Immature natural killer cell (primary cell): ENCODE results near the gene PCBP3. TPM values are rescaled to one million over a fixed set of nuclear protein-coding genes. Genes with fewer than 3 reads are reported as not detected.
"Not testable (repeated sequence)": the region's sequence is repeated elsewhere in the genome, so short reads cannot be mapped to it uniquely, and the experiment has no call there.

Experiments used
- DNase-seq, 3 donors: peaks; one replicate each; pipeline ENCODE4 v3.0.0; 2022; ENCODE audit warnings: mixed read lengths in 1 of 3
- H3K27ac Mint-ChIP-seq, 6 donors: one replicate each; pipeline ENCODE4 v1.8.0; 2020; ENCODE audit warnings: mixed read lengths in 6 of 6, mild to moderate bottlenecking in 5 of 6, inconsistent platforms in 4 of 6, moderate library complexity in 3 of 6
- H3K27me3 Mint-ChIP-seq, 3 donors: one replicate each; pipeline ENCODE4 v1.8.0; 2020 to 2021; ENCODE audit warnings: low read depth in 3 of 3, mild to moderate bottlenecking in 3 of 3, mixed read lengths in 3 of 3, moderate library complexity in 3 of 3, inconsistent platforms in 1 of 3
- H3K36me3 Mint-ChIP-seq, 3 donors: one replicate each; pipeline ENCODE4 v1.8.0; 2020; ENCODE audit warnings: mixed read lengths in 3 of 3, inconsistent platforms in 2 of 3, mild to moderate bottlenecking in 2 of 3
- H3K4me1 Mint-ChIP-seq, 2 donors: one replicate each; pipeline ENCODE4 v1.8.0; 2020; ENCODE audit warnings: inconsistent platforms in 2 of 2, mild to moderate bottlenecking in 2 of 2, mixed read lengths in 2 of 2, moderate library complexity in 1 of 2
- H3K4me3 Mint-ChIP-seq, 5 donors: one replicate each; pipeline ENCODE4 v1.8.0; 2020; ENCODE audit warnings: mild to moderate bottlenecking in 5 of 5, mixed read lengths in 5 of 5, inconsistent platforms in 3 of 5, moderate library complexity in 3 of 5
- H3K9me3 Mint-ChIP-seq, 6 donors: one replicate each; pipeline ENCODE4 v1.8.0; 2020; ENCODE audit warnings: mild to moderate bottlenecking in 6 of 6, mixed read lengths in 6 of 6, inconsistent platforms in 4 of 6, moderate library complexity in 3 of 6
- polyA plus RNA-seq, 3 donors: library from polyadenylated mRNA; unstranded; fragments of 300-500 nt; fragmentation: Illumina TruSeq; gene quantifications; one replicate each; pipeline ENCODE4 v1.2.3, GENCODE V29; 2021

PCBP3 gene
- polyA plus RNA-seq, 3 donors from 2014 or later: 0.27 to 0.71 TPM; not detected in 1

DNA sequence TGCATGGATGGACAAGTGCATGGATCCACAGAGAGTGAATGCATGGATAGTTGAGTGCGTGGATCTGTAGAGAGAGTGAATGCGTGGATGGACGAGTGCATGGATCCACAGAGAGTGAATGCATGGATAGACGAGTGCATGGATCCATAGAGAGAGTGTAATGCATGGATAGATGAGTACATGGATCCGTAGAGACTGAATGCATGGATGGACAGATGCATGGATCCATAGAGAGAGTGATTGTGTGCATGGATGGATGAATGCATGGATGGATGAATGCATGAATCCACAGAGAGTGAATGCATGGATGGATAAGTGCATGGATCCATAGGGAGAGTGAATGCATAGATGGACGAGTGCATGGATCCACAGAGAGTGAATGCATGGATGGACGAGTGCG, 153.8 kb downstream of the PCBP3 start:
- no peaks in the 10 kb centered on the region for H3K4me1 Mint-ChIP-seq
- H3K9me3 Mint-ChIP-seq: peaks cover 0 to 1% (median 0%) of the 10 kb centered on the region in 6 donors
- no peak overlapping the region for H3K27ac Mint-ChIP-seq
- H3K4me3 Mint-ChIP-seq: no peak overlapping the region
- H3K27me3 Mint-ChIP-seq: peaks cover 0 to 5% (median 2%) of the 10 kb centered on the region in 3 donors
- DNase-seq: no peak
- H3K36me3 Mint-ChIP-seq: no peaks in the 10 kb centered on the region

DNA sequence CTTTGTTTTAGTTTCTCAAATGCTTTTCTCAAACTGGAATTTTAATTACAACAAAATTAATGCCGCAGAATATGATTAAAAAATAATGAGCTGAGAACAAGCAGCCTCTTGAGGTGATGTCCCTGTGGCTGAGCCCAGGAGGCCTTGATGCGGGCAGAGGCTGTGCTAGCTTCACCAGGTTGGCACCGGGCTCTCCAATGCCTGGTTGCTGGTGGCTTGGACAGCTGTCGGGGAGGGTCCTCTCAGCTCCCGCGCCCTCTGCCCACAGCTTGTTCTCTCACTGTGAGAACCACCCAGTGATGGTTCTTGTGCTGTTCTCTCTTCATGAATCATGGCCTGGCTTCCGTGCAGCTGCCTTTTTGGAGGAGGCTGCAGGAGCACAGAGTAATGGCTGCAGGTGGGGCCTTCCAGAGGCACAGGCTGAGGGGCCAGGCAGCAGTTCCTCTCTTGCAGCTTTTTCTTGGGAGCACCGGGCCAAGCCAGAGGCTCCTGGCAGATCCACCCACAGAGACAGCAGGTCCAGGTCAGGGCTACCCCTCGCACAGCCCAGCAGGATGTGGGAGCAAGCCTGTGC, 156.3 kb downstream of the PCBP3 start:
- no peak for DNase-seq
- H3K4me3 Mint-ChIP-seq: no peak overlapping the region
- H3K27ac Mint-ChIP-seq: no peak overlapping the region

DNA sequence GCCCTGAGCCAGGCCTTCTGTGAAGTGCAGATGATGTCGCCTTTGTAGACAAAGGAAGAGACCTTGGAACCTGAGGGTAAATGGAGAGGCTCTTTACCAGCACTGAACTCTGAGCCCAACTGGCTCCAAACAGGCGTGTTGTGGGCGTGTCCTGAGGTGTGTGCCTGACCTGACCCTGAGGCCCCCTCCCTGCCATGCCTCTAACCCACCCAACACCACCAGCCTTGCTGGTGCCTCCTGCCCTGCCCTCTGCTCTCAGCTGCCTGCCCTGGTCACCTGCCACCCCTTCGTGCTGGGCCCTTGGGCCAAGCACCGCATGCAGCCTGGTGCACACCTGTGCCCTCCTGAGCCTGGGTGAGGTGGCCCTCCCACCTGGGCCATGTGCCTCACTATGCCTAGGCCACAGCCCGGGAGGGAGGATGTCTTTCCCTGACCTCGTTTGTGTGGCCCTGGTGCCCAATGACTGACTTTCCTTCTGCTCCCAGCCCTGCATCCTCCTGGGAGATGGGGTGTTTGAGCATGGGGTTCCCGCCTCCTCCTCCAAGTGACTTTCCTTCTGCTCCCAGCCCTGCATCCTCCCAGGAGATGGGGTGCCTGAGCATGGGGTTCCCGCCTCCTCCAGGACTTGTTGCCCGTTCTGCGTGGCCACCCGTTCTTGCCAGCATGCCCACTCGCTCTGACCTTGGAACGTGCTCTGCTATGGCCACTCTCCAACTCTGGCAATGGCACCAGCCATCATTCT, 157.0 kb downstream of the PCBP3 start:
- Mint-ChIP-seq H3K27ac (no peak overlapping the region), H3K36me3 (no peaks in the 10 kb centered on the region), H3K4me1 (no peaks in the 10 kb centered on the region), H3K27me3 (peaks cover 0 to 3% (median 0%) of the 10 kb centered on the region in 3 donors), H3K4me3 (no peak overlapping the region), H3K9me3 (no peaks in the 10 kb centered on the region)
- DNase-seq: no peak

More for the DNA sequence above, 156.3 kb downstream of the PCBP3 start:
- Mint-ChIP-seq H3K4me1 (no peaks in the 10 kb centered on the region), H3K36me3 (no peaks in the 10 kb centered on the region), H3K27me3 (peaks cover 0 to 3% (median 0%) of the 10 kb centered on the region in 3 donors), H3K9me3 (no peaks in the 10 kb centered on the region)

DNA sequence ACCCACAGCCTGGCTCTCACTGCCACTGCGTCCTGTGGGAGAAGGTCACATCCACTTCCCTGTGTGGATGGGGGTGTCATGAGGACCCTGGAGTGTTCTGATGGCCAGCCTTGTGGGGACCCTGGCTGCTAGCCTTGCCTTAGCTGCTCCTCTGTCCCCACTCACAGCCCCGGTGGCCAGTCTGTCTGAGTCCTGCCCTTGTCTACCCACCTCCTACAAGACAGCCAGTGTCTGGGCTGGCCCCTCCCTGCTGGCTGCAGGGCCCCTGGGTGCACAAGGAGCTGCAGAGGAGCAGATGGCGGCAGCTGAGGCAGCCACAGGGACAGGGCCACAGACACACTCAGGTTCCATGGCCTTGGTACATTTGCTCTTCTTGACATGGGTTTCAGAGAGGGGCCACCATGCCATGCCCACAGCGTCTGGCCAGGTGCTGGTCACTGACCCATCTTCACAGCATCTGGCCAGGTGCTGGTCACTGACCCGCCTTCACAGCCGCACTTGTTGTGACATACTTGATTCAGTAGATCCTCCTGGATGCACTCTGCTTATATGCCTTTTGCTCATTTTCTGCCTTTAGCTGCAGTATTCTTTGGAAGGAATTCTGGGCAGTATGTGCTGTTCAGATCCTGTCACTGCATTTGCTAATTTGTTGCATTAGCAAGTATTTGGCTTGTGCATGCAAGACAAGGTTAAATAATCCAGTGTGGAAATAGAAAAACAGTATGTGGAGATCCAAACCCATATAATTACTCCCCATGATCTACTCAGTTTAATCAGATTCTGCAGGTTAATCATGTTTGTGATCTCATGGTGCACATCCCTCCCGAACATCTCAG, 157.8 kb downstream of the PCBP3 start:
- Mint-ChIP-seq H3K4me1 (no peaks in the 10 kb centered on the region), H3K9me3 (no peaks in the 10 kb centered on the region), H3K4me3 (no peak overlapping the region), H3K27ac (no peak overlapping the region), H3K36me3 (no peaks in the 10 kb centered on the region), H3K27me3 (peaks cover 0 to 3% (median 0%) of the 10 kb centered on the region in 3 donors)
- no peak for DNase-seq

DNA sequence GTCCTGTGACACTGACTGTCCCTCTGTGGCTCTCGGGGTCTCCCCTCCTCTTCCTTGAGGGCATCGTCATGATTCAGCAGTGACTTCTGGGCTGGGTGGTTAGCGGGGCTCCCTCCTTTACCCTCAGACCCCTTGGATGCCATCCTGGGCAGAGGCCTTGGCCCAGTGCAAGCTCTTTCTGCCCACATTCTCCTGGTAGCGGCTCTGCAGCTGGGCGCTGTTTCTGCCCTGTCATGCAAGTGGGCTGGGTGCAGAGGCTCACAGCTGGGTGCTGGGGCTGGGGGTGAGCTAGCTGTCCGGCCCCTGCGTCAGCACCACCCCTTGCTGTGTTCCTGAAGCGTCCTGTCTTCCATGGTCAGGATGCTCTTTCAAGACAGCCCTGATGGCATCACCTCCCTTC, 158.5 kb downstream of the PCBP3 start:
- H3K27ac Mint-ChIP-seq: no peak overlapping the region

DNA sequence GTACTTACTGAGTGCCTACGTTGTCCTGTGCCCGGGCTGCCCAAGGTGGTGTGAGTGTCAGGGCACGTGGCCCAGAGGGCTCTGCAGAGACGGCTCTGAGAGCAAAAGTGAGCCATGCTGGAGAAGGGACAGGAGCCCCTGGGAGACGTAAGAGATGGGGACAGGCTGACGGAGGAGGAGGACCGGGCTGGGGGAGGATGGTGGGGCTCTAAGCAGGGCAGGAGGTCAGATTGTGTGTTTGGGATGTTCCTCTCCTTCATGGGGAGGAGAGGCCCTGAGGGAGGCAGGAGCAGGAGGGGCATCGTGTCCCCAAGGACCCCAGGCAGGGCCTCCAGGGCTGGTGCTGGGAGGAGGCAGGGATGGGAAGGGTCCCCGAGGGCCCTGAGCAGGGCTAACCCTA, 158.9 kb downstream of the PCBP3 start:
- no peak for DNase-seq
- no peaks in the 10 kb centered on the region for H3K4me1 Mint-ChIP-seq
- no peak overlapping the region for H3K27ac Mint-ChIP-seq
- no peak overlapping the region for H3K4me3 Mint-ChIP-seq
- peaks cover 0 to 6% (median 5%) of the 10 kb centered on the region in 3 donors for H3K27me3 Mint-ChIP-seq
- no peaks in the 10 kb centered on the region for H3K9me3 Mint-ChIP-seq
- no peaks in the 10 kb centered on the region for H3K36me3 Mint-ChIP-seq

More for the DNA sequence above, 158.5 kb downstream of the PCBP3 start:
- no peaks in the 10 kb centered on the region for H3K9me3 Mint-ChIP-seq
- no peak for DNase-seq
- no peak overlapping the region for H3K4me3 Mint-ChIP-seq
- no peaks in the 10 kb centered on the region for H3K36me3 Mint-ChIP-seq
- peaks cover 0 to 3% (median 2%) of the 10 kb centered on the region in 3 donors for H3K27me3 Mint-ChIP-seq
- H3K4me1 Mint-ChIP-seq: no peaks in the 10 kb centered on the region

DNA sequence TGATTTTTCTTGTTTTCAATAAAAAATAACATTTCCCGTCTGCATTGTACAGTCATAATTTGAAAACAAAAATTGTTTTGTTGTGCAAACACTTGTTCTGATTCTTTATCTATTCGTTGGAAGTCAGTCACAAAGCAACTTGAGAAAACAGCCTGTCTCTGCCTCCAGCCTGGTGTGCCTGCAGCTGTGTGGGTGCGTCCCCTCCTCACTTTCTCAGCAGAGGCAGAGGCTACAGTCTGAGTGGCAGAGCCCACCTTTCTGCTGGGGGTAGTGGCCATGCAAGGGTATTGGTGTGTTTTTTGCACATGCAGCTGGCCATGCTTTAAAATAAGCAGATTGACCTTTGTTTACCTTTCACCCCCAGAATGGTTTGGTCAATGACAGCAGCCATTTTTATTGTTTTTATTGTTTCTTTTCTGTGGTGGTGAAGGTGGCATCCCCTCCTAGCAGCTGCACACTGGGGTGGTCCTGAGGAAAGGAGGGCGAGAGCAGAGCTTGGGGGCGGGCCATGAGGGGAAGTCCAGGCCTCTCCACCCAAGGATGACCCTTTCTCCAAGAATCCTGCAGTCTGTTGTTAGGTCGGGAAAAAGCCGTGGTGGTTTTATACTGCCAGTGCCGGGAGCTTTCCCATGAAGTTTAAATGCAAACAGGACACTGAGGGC, 159.6 kb downstream of the PCBP3 start:
- Mint-ChIP-seq H3K4me1 (no peaks in the 10 kb centered on the region), H3K4me3 (no peak overlapping the region), H3K9me3 (no peaks in the 10 kb centered on the region), H3K27me3 (peaks cover 0 to 10% (median 6%) of the 10 kb centered on the region in 3 donors), H3K27ac (no peak overlapping the region), H3K36me3 (no peaks in the 10 kb centered on the region)
- DNase-seq: no peak

DNA sequence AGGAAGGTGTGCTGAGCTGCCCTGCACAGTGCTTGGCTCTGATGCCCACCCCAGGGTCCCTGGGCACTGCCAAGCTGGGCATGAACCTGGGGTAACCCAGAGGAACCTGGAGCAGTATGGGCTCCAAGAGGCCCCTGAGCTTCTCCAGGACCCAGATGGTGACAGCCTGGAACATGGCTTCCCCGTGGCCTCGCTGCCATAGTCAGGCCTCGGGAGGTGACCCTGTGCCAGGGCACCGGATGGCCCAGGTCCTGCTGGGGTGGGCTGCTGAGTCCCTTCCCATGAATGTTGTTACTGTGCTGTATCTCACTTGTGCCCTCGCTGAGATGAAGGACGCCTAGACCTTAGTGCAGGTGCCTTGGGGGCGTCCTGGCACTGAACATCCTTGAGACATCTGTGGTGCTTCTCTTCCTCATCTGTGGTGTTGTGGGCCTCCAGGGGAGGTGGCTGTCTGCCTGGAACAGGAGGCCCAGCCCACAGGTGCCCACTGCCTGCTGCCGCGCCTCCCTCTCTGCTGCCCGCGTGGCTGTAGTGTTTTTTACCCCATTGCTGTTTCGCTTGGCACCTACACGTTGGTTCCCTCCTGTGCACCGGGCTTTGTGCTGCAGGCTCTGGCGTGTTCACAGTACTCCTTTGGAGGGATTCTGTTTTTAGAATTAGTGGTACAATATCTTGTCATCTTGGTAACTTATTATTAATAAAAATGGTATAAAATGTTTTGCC, 160.3 kb downstream of the PCBP3 start:
- DNase-seq: no peak
- Mint-ChIP-seq H3K27ac (no peak overlapping the region), H3K4me3 (no peak overlapping the region)

DNA sequence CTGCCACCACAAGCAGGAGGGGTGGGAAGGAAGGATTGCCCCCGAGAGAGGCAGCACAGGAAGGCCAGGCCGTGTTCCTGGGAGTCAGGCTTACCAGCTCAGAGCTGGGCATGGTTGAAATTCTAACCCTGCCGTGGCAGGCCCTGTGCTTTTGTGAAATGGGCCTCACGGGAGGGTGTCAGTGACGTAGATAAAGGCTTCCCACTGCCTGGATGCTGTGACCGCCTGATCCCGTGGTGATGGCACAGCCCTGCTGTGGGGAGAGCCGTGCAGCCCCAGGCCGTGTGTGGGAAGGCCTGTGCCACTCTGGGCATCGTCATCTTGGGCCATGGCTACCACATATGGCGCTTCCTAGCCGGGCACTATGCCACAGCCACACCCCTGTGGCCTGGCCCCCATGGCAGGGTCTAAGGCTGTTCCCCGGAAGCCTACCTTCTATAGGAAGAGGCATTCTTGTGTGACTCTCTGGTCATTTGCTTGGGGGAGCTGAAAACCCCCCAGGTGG, 161.3 kb downstream of the PCBP3 start:
- Mint-ChIP-seq H3K9me3 (peaks cover 0 to 4% (median 0%) of the 10 kb centered on the region in 6 donors), H3K4me1 (no peaks in the 10 kb centered on the region), H3K4me3 (no peak overlapping the region), H3K36me3 (no peaks in the 10 kb centered on the region), H3K27me3 (peaks cover 0 to 14% (median 6%) of the 10 kb centered on the region in 3 donors), H3K27ac (no peak overlapping the region)
- DNase-seq: no peak

More for the DNA sequence above, 160.3 kb downstream of the PCBP3 start:
- H3K4me1 Mint-ChIP-seq: no peaks in the 10 kb centered on the region
- H3K9me3 Mint-ChIP-seq: peaks cover 0 to 2% (median 0%) of the 10 kb centered on the region in 6 donors
- H3K36me3 Mint-ChIP-seq: no peaks in the 10 kb centered on the region
- peaks cover 0 to 11% (median 6%) of the 10 kb centered on the region in 3 donors for H3K27me3 Mint-ChIP-seq

DNA sequence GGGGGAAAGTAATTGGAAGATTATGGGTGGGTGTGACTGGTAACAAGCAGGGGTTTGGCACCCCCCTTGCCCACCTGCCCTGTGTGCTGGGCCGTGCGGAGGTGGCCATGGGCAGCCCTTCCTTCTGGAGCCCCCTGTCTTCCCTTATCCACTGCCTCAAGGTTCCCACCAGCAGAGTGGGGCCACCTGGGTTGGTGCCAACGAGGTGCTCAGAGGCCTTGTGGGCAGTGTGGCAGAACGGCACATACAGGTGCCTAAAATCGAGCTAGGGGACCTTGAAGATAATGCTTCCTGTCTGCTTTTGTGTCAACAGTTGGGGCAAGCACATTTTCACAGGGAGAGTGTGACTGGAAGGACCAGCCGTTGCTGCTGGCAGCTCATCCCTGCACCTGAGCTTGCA, 161.8 kb downstream of the PCBP3 start:
- no peak for DNase-seq
- peaks cover 0 to 4% (median 0%) of the 10 kb centered on the region in 6 donors for H3K9me3 Mint-ChIP-seq
- peaks cover 0 to 14% (median 6%) of the 10 kb centered on the region in 3 donors for H3K27me3 Mint-ChIP-seq
- H3K4me3 Mint-ChIP-seq: no peak overlapping the region
- H3K27ac Mint-ChIP-seq: no peak overlapping the region
- no peaks in the 10 kb centered on the region for H3K4me1 Mint-ChIP-seq
- H3K36me3 Mint-ChIP-seq: no peaks in the 10 kb centered on the region

DNA sequence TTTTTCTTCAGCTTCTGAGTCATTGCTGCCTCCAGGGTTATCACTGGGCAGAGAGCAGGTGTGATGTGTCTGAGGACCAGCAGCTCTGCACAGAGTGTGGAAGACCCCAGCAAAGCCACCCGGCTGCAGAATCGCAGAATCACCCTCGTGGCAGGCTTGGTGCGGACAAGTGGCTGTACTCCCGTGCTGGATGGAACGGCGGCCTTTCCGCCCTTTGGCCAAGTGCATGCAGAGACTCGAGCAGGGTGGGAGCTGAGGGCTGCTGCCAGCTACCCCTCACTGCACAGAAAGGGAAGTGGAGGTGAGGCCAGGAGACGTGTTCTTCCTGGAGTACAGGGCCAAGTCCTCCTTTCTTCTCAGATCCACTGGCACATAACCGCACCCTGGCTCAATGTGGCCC, 162.5 kb downstream of the PCBP3 start:
- Mint-ChIP-seq H3K4me1 (no peaks in the 10 kb centered on the region), H3K27me3 (peaks cover 0 to 11% (median 6%) of the 10 kb centered on the region in 3 donors), H3K9me3 (peaks cover 0 to 4% (median 0%) of the 10 kb centered on the region in 6 donors), H3K36me3 (no peaks in the 10 kb centered on the region), H3K4me3 (no peak overlapping the region), H3K27ac (no peak overlapping the region)
- no peak for DNase-seq

DNA sequence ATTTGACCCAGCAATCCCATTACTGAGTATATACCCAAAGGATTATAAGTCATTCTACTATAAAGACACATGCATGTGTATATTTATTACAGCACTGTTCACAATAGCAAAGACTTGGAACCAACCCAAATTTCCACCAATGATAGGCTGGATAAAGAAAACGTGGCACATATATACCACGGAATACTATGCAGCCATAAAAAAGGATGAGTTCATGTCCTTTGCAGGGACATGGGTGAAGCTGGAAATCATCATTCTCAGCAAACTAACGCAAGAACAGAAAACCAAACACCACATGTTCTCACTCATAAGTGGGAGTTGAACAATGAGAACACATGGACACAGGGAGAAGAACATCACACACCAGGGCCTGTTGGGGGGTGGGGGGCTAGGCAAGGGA, 165.1 kb downstream of the PCBP3 start:
- not testable (repeated sequence) for H3K9me3 Mint-ChIP-seq, H3K36me3 Mint-ChIP-seq, H3K27ac Mint-ChIP-seq, H3K4me1 Mint-ChIP-seq, DNase-seq, H3K4me3 Mint-ChIP-seq
- H3K27me3 Mint-ChIP-seq: peaks cover 0 to 15% (median 6%) of the 10 kb centered on the region in 3 donors

DNA sequence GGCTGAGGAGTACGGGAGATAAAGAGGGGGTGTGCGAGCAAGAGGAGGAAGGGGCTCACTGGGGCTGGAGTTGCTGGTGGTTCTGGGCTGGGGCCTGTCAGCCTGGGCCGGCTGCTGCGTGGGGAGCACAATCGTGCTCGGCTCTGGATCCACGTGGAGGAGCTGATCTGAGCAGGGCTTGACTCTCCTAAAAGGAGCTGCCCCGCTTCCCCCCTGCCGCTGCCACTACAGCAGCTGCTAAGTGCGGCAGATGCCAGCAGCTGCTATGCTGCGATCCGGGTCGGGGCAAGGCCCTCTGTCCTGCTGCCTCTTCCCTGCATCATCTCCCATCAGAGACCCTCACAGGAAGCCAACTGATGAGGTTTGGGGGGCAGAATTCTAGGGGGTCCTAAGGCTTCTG, 165.9 kb downstream of the PCBP3 start:
- peaks cover 0 to 4% (median 0%) of the 10 kb centered on the region in 6 donors for H3K9me3 Mint-ChIP-seq
- peaks cover 0 to 15% (median 6%) of the 10 kb centered on the region in 3 donors for H3K27me3 Mint-ChIP-seq
- no peak overlapping the region for H3K4me3 Mint-ChIP-seq
- no peak overlapping the region for H3K27ac Mint-ChIP-seq
- no peak for DNase-seq
- H3K4me1 Mint-ChIP-seq: no peaks in the 10 kb centered on the region
- H3K36me3 Mint-ChIP-seq: no peaks in the 10 kb centered on the region
